Lung (tissue), 12 donors: ENCODE data around the gene MCTP2. TPM values are rescaled to one million over a fixed set of nuclear protein-coding genes. Genes with fewer than 3 reads are reported as not detected.

Experiments
- ATAC-seq: fragments of 200-7000 bp; cut with Tn5 transposase; one replicate; pipeline ENCODE4 v1.9.1; 2020; ENCODE audit warnings: moderate number of reproducible peaks; ENCODE audit not compliant: insufficient read depth, low FRiP score
- DNase-seq, 3 donors: peaks; one replicate each; pipeline ENCODE4 v3.0.0-alpha.2; 2013 to 2017
- H3K27ac ChIP-seq, 2 donors: one replicate each; pipeline ENCODE4 v1.5.1; 2013; ENCODE audit warnings: mild to moderate bottlenecking in 2 of 2, moderate library complexity in 2 of 2, control low read depth in 1 of 2, inconsistent platforms in 1 of 2, low read depth in 1 of 2, low read length in 1 of 2
- H3K27me3 ChIP-seq, 3 donors: one replicate each; pipeline ENCODE4 v1.5.1; 2013; ENCODE audit warnings: low read length in 2 of 3; ENCODE audit not compliant: control insufficient read depth in 3 of 3, insufficient read depth in 3 of 3
- H3K36me3 ChIP-seq, 4 donors: one replicate each; pipeline ENCODE4 v1.5.1; 2013; ENCODE audit warnings: low read length in 4 of 4, mild to moderate bottlenecking in 1 of 4, moderate library complexity in 1 of 4; ENCODE audit not compliant: control insufficient read depth in 4 of 4, insufficient read depth in 4 of 4
- H3K4me1 ChIP-seq, 5 donors: one replicate each; pipeline ENCODE4 v1.5.1; 2013; ENCODE audit warnings: low read length in 5 of 5, mild to moderate bottlenecking in 2 of 5, moderate library complexity in 1 of 5; ENCODE audit not compliant: control insufficient read depth in 5 of 5, insufficient read depth in 5 of 5
- H3K4me3 ChIP-seq: one replicate; pipeline ENCODE4 v1.5.1; 2013; ENCODE audit warnings: mild to moderate bottlenecking, control low read depth, moderate library complexity
- H3K9ac ChIP-seq, 2 donors: one replicate each; pipeline ENCODE4 v1.5.1; 2013; ENCODE audit warnings: low read length in 2 of 2, control low read depth in 1 of 2; ENCODE audit not compliant: insufficient read depth in 1 of 2
- H3K9me3 ChIP-seq, 4 donors: one replicate each; pipeline ENCODE4 v1.5.1; 2013; ENCODE audit warnings: low read length in 3 of 4, mild to moderate bottlenecking in 1 of 4, moderate library complexity in 1 of 4; ENCODE audit not compliant: control insufficient read depth in 4 of 4, insufficient read depth in 3 of 4
- CTCF ChIP-seq: IDR thresholded peaks from 2 replicates; pipeline ENCODE4 v1.5.1; 2012; ENCODE audit warnings: mild to moderate bottlenecking; ENCODE audit errors: control extremely low read depth, extremely low read depth
- WGBS, 2 donors: extraction: QIAGEN DNeasy Blood & Tissue Kit; methylation state at CpG; one replicate each; pipeline ENCODE4 v1.1.7; 2013; 5-methylcytosine and 5-hydroxymethylcytosine counted together
- polyA plus RNA-seq, 2 donors: library from polyadenylated mRNA; stranded (reverse); fragments of 200-250 nt; gene quantifications; one replicate each; pipeline ENCODE4 v1.2.1, GENCODE V29; 2013
- total RNA-seq, 2 donors: library from RNA; depleted of rRNA in 1 of 2; stranded (reverse); fragments of >200 nt in 1 of 2; gene quantifications; one replicate each; pipeline ENCODE4 v1.2.1, GENCODE V29; 2014 to 2021
- donor health status: control.
- donor health status: control.
- donor health status: Bipolar disorder and iron deficiency.
- donor health status: healthy.
- donor health status: DM: yes; HTN: yes; CAD: no.

The MCTP2 gene
- total and polyA plus RNA-seq, 4 donors, result 3.5 to 92.5 (median 30.2) TPM

GRCh38 chr15:94509259-94509658 is 277.9 kb downstream of the MCTP2 start:
- TF ChIP-seq CTCF, result no peak
- WGBS, 2 donors, result 69 to 75% methylated on average over 1 of the region's 1 CpG
- no peaks in the 10 kb centered on the region for H3K9me3 ChIP-seq

GRCh38 chr15:94522125-94522524 is 290.8 kb downstream of the MCTP2 start:
- no peak overlapping the region for H3K27ac ChIP-seq
- DNase-seq, result peak in 1 of 3 donors; percentile 18
- 88 to 97% methylated on average over 3 of the region's 3 CpGs for WGBS, 2 donors

More at GRCh38 chr15:94509259-94509658, 277.9 kb downstream of the MCTP2 start:
- Histone ChIP-seq H3K9ac (no peak overlapping the region), H3K27me3 (no peaks in the 10 kb centered on the region), H3K27ac (no peak overlapping the region), H3K4me1 (no peaks in the 10 kb centered on the region), H3K36me3 (no peaks in the 10 kb centered on the region), H3K4me3 (no peak overlapping the region)
- no peak for DNase-seq
- no peak for ATAC-seq

GRCh38 chr15:94523873-94524272 is 292.5 kb downstream of the MCTP2 start:
- Histone ChIP-seq H3K27ac (no peak overlapping the region), H3K4me3 (no peak overlapping the region), H3K27me3 (no peaks in the 10 kb centered on the region), H3K9ac (no peak overlapping the region), H3K36me3 (no peaks in the 10 kb centered on the region), H3K9me3 (no peaks in the 10 kb centered on the region), H3K4me1 (no peaks in the 10 kb centered on the region)
- no peak for DNase-seq
- WGBS, 2 donors, result 81 to 87% methylated on average over 11 of the region's 11 CpGs
- no peak for ATAC-seq
- TF ChIP-seq CTCF, result no peak

More at GRCh38 chr15:94522125-94522524, 290.8 kb downstream of the MCTP2 start:
- H3K9ac ChIP-seq, result no peak overlapping the region
- ATAC-seq, result no peak
- H3K4me3 ChIP-seq, result no peak overlapping the region
- no peaks in the 10 kb centered on the region for H3K36me3 ChIP-seq
- H3K4me1 ChIP-seq, result no peaks in the 10 kb centered on the region
- no peaks in the 10 kb centered on the region for H3K27me3 ChIP-seq
- TF ChIP-seq CTCF, result no peak
- H3K9me3 ChIP-seq, result no peaks in the 10 kb centered on the region

GRCh38 chr15:94524565-94524964 is 293.2 kb downstream of the MCTP2 start:
- Histone ChIP-seq H3K9me3 (no peaks in the 10 kb centered on the region), H3K36me3 (no peaks in the 10 kb centered on the region), H3K4me3 (no peak overlapping the region), H3K4me1 (no peaks in the 10 kb centered on the region), H3K9ac (no peak overlapping the region), H3K27me3 (no peaks in the 10 kb centered on the region), H3K27ac (no peak overlapping the region)
- no peak for ATAC-seq
- WGBS, 2 donors, result 83 to 87% methylated on average over 2 of the region's 2 CpGs
- no peak for DNase-seq
- no peak for TF ChIP-seq CTCF
